HEK293T (cell line): ENCODE data around the gene TTC6.

ENCODE experiments used
- CTCF ChIA-PET: fragments of 350-600 bp; formaldehyde crosslinking; extraction: SDS; loops from one replicate; lab custom pipeline; 2021; ENCODE audit warnings: antibody characterized with exemption, inconsistent platforms; lab: Yijun Ruan, JAX
- POLR2A ChIA-PET: fragments of 350-600 bp; formaldehyde crosslinking; extraction: SDS; loops from one replicate; lab custom pipeline; 2020; ENCODE audit warnings: antibody characterized with exemption, inconsistent platforms; lab: Yijun Ruan, JAX
- DNase-seq: peaks from one replicate; pipeline ENCODE4 v3.0.0; 2012; ENCODE audit warnings: mixed read lengths; ENCODE audit errors: extremely low spot score
- ARNT ChIP-seq: fragments of 450-650 bp; IDR thresholded peaks from 2 replicates; pipeline ENCODE4 v1.6.1; 2017; ENCODE audit warnings: mild to moderate bottlenecking
- BHLHE40 ChIP-seq: fragments of 450-650 bp; IDR thresholded peaks from 2 replicates; pipeline ENCODE4 v1.6.1; 2016; ENCODE audit warnings: mild to moderate bottlenecking, moderate library complexity, borderline replicate concordance
- CTBP1 ChIP-seq: fragments of 450-650 bp; IDR thresholded peaks from 2 replicates; pipeline ENCODE4 v1.6.1; 2016; ENCODE audit warnings: borderline replicate concordance
- ELF4 ChIP-seq: fragments of 450-650 bp; IDR thresholded peaks from 2 replicates; pipeline ENCODE4 v1.6.1; 2017; ENCODE audit warnings: antibody characterized with exemption
- FOXA1 ChIP-seq: fragments of 450-650 bp; IDR thresholded peaks from 2 replicates; pipeline ENCODE4 v1.6.1; 2016; ENCODE audit warnings: mild to moderate bottlenecking
- FOXK2 ChIP-seq: fragments of 450-650 bp; IDR thresholded peaks from 2 replicates; pipeline ENCODE4 v1.6.1; 2016; ENCODE audit warnings: mild to moderate bottlenecking
- FOXM1 ChIP-seq: fragments of 450-650 bp; IDR thresholded peaks from 2 replicates; pipeline ENCODE4 v1.6.1; 2017; ENCODE audit warnings: mild to moderate bottlenecking, borderline replicate concordance
- HDGF ChIP-seq: fragments of 450-650 bp; IDR thresholded peaks from 2 replicates; pipeline ENCODE4 v1.6.1; 2017; ENCODE audit warnings: antibody characterized with exemption, borderline replicate concordance
- L3MBTL2 ChIP-seq: fragments of 450-650 bp; conservative IDR thresholded peaks from 2 replicates; pipeline ENCODE4 v1.6.1; 2016; ENCODE audit warnings: mild to moderate bottlenecking
- LEF1 ChIP-seq: fragments of 450-650 bp; IDR thresholded peaks from 2 replicates; pipeline ENCODE4 v1.6.1; 2017; ENCODE audit warnings: mild to moderate bottlenecking, borderline replicate concordance
- NFRKB ChIP-seq: fragments of 450-650 bp; IDR thresholded peaks from 2 replicates; pipeline ENCODE4 v1.6.1; 2016; ENCODE audit warnings: mild to moderate bottlenecking, moderate library complexity
- SP1 ChIP-seq: fragments of 450-650 bp; IDR thresholded peaks from 2 replicates; pipeline ENCODE4 v1.6.1; 2017
- SUZ12 ChIP-seq: fragments of 450-650 bp; IDR thresholded peaks from 2 replicates; pipeline ENCODE4 v1.6.1; 2016; ENCODE audit warnings: mild to moderate bottlenecking
- TARDBP ChIP-seq: fragments of 450-650 bp; IDR thresholded peaks from 2 replicates; pipeline ENCODE4 v1.6.1; 2016
- ZNF384 ChIP-seq: fragments of 450-650 bp; IDR thresholded peaks from 2 replicates; pipeline ENCODE4 v1.6.1; 2016
- TF ChIP-seq, protein P1 (sequence below): fragments of 450-650 bp; IDR thresholded peaks from 2 replicates; pipeline ENCODE4 v1.6.1; 2016

TTC6 gene

DNA sequence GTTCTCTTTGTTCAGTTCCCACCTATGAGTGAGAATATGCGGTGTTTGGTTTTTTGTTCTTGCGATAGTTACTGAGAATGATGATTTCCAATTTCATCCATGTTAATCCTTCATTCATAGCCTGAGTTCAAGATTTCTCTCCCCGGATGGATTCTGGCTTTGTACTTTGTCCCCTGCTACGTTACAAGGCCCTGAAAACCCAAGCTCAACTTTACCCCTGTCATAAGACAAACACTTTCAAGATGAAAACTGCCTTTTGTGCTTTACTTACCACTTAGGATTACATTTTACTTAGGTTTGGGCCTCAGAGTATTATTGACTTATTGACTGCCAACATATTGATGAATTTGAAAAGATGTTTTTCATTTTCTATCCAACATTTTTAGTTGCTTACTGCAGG lies 36.7 kb upstream of the TTC6 start:
- POLR2A ChIA-PET, result no interaction called here
- CTCF ChIA-PET, result no interaction called here
- no peak for DNase-seq
- TF ChIP-seq FOXA1, result no peak
- no peak for TF ChIP-seq ZNF384
- TF ChIP-seq, protein P1, sequence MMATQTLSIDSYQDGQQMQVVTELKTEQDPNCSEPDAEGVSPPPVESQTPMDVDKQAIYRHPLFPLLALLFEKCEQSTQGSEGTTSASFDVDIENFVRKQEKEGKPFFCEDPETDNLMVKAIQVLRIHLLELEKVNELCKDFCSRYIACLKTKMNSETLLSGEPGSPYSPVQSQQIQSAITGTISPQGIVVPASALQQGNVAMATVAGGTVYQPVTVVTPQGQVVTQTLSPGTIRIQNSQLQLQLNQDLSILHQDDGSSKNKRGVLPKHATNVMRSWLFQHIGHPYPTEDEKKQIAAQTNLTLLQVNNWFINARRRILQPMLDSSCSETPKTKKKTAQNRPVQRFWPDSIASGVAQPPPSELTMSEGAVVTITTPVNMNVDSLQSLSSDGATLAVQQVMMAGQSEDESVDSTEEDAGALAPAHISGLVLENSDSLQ, result no peak
- no peak for TF ChIP-seq BHLHE40
- TF ChIP-seq ARNT, result no peak
- TF ChIP-seq FOXM1, result no peak
- no peak for TF ChIP-seq L3MBTL2
- TF ChIP-seq CTBP1, result no peak
- TF ChIP-seq NFRKB, result no peak
- no peak for TF ChIP-seq LEF1
- TF ChIP-seq SUZ12, result no peak
- TF ChIP-seq FOXK2, result no peak
- TF ChIP-seq SP1, result no peak

DNA sequence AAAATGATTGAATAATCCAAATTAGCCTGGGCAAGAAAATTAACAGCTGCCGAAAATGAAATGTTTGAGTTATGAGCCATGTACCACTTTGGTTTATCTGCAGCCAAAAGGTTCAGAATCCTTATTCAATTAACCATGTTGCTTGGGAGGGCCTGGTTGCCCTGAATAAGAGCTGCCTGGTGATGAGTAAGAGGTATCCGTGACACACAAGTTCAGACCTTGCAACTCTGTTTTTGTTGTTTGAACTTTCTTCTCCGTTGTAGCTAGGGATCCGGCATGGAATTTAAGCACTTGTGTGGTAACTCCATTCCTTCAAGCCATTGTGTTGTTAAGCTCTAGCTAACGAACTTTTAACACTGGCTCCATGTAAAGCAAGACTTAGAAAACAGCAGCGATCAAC lies 36.0 kb upstream of the TTC6 start:
- ChIA-PET CTCF (no interaction called here), POLR2A (no interaction called here)
- TF ChIP-seq CTBP1 (no peak), LEF1 (no peak), SP1 (no peak), FOXA1 (no peak), ZNF384 (no peak), L3MBTL2 (no peak), NFRKB (no peak), ARNT (no peak), FOXM1 (no peak), ELF4 (no peak), FOXK2 (no peak), HDGF (no peak), SUZ12 (no peak), BHLHE40 (no peak), TARDBP (no peak)
- TF ChIP-seq, protein P1, result no peak
- DNase-seq, result no peak

DNA sequence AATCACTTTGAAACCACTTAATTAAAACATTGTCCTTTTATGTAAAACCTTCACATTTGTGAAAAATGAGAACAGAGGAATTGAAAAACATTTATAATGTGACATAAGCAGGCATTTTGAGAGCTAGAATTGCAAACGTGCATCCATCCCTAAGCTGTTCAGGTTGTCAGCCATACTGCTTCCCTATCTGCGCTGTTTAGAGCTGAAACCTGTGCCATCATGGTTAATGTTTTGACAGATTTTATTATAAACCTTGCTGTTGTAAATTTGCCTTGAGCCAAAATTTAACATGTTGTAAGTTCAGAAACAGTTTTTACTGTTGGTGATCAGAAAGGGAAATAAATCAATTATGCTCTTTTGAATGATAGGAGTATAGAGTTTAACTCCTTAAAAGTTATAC lies 32.2 kb upstream of the TTC6 start:
- no peak for DNase-seq
- POLR2A ChIA-PET, result no interaction called here
- TF ChIP-seq FOXM1, result no peak
- TF ChIP-seq TARDBP, result no peak
- TF ChIP-seq LEF1, result no peak
- no peak for TF ChIP-seq BHLHE40
- no peak for TF ChIP-seq ELF4
- TF ChIP-seq CTBP1, result no peak
- no peak for TF ChIP-seq FOXK2
- CTCF ChIA-PET, result interaction anchor here (1.0 kb wide), 1 partner anchor 340 kb away, joined by 5 read pairs; no protein-coding TSS in a partner anchor

DNA sequence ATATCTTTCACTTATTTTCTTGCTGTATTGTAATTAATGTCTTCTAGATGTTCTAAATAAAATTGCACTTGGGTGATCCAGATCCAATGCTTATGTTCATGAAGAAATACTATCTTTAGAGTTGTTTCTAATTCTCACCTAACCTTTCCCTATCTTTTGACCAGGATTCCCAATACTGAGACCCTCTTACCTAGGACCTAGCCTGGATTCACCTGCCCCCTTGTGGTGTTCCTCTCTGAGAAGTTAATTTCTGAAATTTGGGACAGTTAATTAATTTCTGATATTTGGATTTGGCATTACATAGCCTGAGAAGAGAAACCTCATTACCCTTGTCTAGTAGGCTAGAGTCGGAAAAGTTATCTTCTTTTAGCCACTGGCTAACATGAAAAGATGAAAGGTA lies 29.9 kb upstream of the TTC6 start:
- TF ChIP-seq FOXA1 (no peak), HDGF (no peak), TARDBP (no peak), FOXK2 (no peak), L3MBTL2 (no peak), SP1 (no peak), LEF1 (no peak), ARNT (no peak), FOXM1 (no peak), ELF4 (no peak)
- TF ChIP-seq, protein P1, result no peak
- POLR2A ChIA-PET, result no interaction called here
- DNase-seq, result no peak
- CTCF ChIA-PET, result no interaction called here

DNA sequence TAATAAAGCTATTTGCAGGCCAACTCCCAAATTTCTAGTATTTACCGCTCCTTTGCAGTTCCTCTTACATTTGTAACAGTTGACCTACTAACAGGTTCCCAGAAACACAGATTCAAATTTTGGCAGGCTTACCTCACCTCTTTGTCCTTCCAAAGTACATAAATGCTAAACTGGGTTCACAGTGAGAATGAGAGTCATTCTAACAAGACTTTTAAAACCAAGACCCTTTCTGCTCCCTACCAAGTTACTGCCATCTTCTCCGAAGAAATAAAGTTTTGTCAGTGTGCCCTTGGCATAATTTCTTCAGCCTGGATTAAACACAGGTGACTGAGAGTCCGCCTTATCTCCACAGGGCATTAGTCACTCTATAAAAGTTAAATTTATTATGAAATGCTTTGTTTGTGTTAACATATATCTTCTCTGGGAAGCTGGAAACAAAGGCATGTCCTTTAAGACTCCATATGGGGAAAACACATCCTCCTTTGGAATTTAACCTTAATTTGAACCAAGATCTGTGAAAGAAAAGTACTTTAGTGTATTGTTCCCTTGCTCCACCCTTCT lies 28.5 kb upstream of the TTC6 start:
- no peak for TF ChIP-seq HDGF
- TF ChIP-seq, protein P1, result peak; percentile 12; the same call in 1 of the 2 replicates
- CTCF ChIA-PET, result no interaction called here
- DNase-seq, result no peak
- POLR2A ChIA-PET, result no interaction called here

DNA sequence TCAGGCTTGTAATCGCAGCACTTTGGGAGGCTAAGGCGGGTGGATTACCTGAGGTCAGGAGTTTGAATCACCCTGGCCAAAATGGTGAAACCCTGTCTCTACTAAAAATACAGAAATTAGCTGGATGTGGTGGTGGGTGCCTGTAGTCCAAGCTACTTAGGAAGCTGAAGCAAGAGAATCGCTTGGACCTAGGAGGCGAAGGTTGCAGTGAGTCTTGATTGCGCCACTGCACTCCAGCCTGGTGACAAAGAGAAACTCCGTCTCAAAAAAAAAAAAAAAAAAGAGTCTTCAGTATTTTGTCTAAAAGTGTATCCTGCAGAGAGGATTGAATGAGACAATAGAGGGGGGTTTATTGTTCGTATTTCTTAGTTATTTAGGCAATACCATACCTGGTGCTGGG lies 25.7 kb upstream of the TTC6 start:
- DNase-seq, result no peak
- POLR2A ChIA-PET, result no interaction called here
- TF ChIP-seq ARNT (no peak), TARDBP (no peak), NFRKB (no peak), SP1 (no peak), L3MBTL2 (no peak), FOXA1 (no peak), ZNF384 (no peak), CTBP1 (no peak), LEF1 (no peak), SUZ12 (no peak), BHLHE40 (no peak), FOXM1 (no peak), ELF4 (no peak), HDGF (no peak), FOXK2 (no peak)
- TF ChIP-seq, protein P1, result no peak
- CTCF ChIA-PET, result interaction anchor here (0.6 to 0.7 kb wide), 2 partner anchors 319 to 353 kb away, joined by 3 to 6 read pairs; no protein-coding TSS in a partner anchor
